Breast epithelium (tissue), 4 donors: ENCODE data around the gene DCLK3. TPM values are rescaled to one million over a fixed set of nuclear protein-coding genes. Genes with fewer than 3 reads are reported as not detected.

Experiments
- DNase-seq, 2 donors: peaks; one replicate each; pipeline ENCODE4 v3.0.0-alpha.2; 2019; ENCODE audit warnings: low spot score in 2 of 2
- H3K27ac ChIP-seq, 2 donors: fragments of 200-600 bp; sonication (generic) in 1 of 2; one replicate each; pipeline ENCODE4 v1.5.1; 2016 to 2019; ENCODE audit warnings: mild to moderate bottlenecking in 1 of 2
- H3K27me3 ChIP-seq, 2 donors: fragments of 200-600 bp; sonication (generic) in 1 of 2; one replicate each; pipeline versions ENCODE4 v1.5.1 to v1.6.0; 2017 to 2019; ENCODE audit warnings: control low read depth in 1 of 2, mild to moderate bottlenecking in 1 of 2
- H3K36me3 ChIP-seq: fragments of 200-600 bp; one replicate; pipeline ENCODE4 v1.5.1; 2019
- H3K4me1 ChIP-seq, 2 donors: fragments of 200-600 bp; sonication (generic); one replicate each; pipeline ENCODE4 v1.5.1; 2016 to 2019; ENCODE audit warnings: control low read depth in 1 of 2
- H3K4me3 ChIP-seq, 3 donors: fragments of 200-600 bp; sonication (generic); 1 replicate in 2 of 3; 2 replicates in 1 of 3; pipeline ENCODE4 v1.5.1; 2016 to 2019; ENCODE audit warnings: mild to moderate bottlenecking in 3 of 3, moderate library complexity in 2 of 3
- H3K9me3 ChIP-seq, 2 donors: fragments of 200-600 bp; sonication (generic) in 1 of 2; one replicate each; pipeline ENCODE4 v1.5.1; 2016 to 2019; ENCODE audit warnings: control low read depth in 1 of 2
- POLR2A ChIP-seq: fragments of 450-650 bp; IDR thresholded peaks from one replicate; pipeline ENCODE4 v1.6.1; 2016; ENCODE audit warnings: antibody characterized with exemption, mild to moderate bottlenecking, moderate library complexity
- POLR2AphosphoS5 ChIP-seq, 3 donors: sonication (generic); formaldehyde crosslinking; IDR thresholded peaks; one replicate each; pipeline ENCODE4 v1.6.1; 2017; ENCODE audit warnings: antibody characterized with exemption in 3 of 3
- intact Hi-C: fragments of 100-400 bp; cut with DNase I; formaldehyde crosslinking; loops from one replicate; pipeline ENCODE4 v1.15.1; 2023; ENCODE audit warnings: low total_unique reads
- total RNA-seq, 3 donors: library from RNA; depleted of rRNA; stranded (reverse); fragments of >200 nt; gene quantifications; one replicate each; pipeline ENCODE4 v1.1.0, GENCODE V29; 2016
- TF ChIP-seq, protein P1 (sequence below), 3 donors: fragments of 450-650 bp; IDR thresholded peaks; one replicate each; pipeline ENCODE4 v1.5.1; 2016 to 2017; ENCODE audit warnings: antibody characterized with exemption in 3 of 3, mild to moderate bottlenecking in 3 of 3, moderate library complexity in 3 of 3

Gene DCLK3
- total RNA-seq, 3 donors from 2014 or later, result 0.16 TPM; not detected in 2

GRCh38 chr3:36744763-36745162 is 19.6 kb downstream of the DCLK3 start:
- no peak for TF ChIP-seq POLR2A
- TF ChIP-seq, protein P1, sequence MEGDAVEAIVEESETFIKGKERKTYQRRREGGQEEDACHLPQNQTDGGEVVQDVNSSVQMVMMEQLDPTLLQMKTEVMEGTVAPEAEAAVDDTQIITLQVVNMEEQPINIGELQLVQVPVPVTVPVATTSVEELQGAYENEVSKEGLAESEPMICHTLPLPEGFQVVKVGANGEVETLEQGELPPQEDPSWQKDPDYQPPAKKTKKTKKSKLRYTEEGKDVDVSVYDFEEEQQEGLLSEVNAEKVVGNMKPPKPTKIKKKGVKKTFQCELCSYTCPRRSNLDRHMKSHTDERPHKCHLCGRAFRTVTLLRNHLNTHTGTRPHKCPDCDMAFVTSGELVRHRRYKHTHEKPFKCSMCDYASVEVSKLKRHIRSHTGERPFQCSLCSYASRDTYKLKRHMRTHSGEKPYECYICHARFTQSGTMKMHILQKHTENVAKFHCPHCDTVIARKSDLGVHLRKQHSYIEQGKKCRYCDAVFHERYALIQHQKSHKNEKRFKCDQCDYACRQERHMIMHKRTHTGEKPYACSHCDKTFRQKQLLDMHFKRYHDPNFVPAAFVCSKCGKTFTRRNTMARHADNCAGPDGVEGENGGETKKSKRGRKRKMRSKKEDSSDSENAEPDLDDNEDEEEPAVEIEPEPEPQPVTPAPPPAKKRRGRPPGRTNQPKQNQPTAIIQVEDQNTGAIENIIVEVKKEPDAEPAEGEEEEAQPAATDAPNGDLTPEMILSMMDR (IDR thresholded peaks at IDR 0.05), result no peak
- no peak for TF ChIP-seq POLR2AphosphoS5 (IDR thresholded peaks at IDR 0.05)
- intact Hi-C loops, result no loop called here
- DNase-seq, result no peak
- no peaks in the 10 kb centered on the region for H3K9me3 ChIP-seq
- no peak overlapping the region for H3K4me3 ChIP-seq
- H3K27ac ChIP-seq, result no peak overlapping the region
- no peaks in the 10 kb centered on the region for H3K36me3 ChIP-seq
- H3K4me1 ChIP-seq, result no peaks in the 10 kb centered on the region
- no peaks in the 10 kb centered on the region for H3K27me3 ChIP-seq

DNA sequence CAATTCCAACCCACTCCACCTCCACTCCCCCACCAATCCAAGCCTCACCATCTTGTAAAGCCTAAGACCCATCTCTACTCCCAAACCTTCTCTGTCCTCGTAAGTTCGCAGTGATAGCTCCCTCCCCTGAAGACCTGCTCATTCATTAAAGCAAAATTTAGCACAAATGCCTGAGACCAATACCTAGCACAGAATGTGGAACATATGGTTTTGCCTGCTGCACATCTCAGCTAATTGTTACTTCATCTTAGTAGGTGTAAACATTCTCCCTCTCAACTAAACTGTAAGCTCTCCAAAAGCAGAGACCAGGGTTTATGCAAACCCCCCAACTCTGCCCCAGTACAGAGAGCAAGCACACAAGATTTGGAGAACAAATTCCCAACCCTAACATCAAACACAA is 20.5 kb downstream of the DCLK3 start:
- Histone ChIP-seq H3K27me3 (no peaks in the 10 kb centered on the region), H3K9me3 (no peaks in the 10 kb centered on the region), H3K4me3 (no peak overlapping the region), H3K4me1 (no peaks in the 10 kb centered on the region), H3K27ac (no peak overlapping the region), H3K36me3 (no peaks in the 10 kb centered on the region)
- TF ChIP-seq, protein P1 (IDR thresholded peaks at IDR 0.05), result no peak
- TF ChIP-seq POLR2A, result no peak
- no peak for TF ChIP-seq POLR2AphosphoS5 (IDR thresholded peaks at IDR 0.05)
- intact Hi-C loops, result no loop called here
- no peak for DNase-seq

DNA sequence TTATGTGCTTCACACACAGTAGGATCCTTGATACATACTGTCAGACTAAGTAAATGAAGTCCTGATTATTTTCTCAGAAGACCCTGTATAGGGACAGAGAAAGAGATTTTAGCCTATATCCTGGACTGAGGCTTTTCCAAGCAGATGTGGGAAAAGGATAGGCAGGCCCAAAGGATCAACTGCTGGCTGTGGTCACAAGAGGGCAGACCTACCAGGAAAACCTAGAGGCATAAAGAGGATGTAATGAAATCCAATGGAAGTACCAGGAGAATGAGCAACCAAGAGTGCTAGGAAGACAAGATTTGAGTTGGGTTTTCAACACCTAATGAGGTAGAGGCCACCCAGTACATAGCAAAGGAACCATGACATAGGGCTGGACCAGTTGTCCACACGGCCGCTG is 23.1 kb downstream of the DCLK3 start:
- H3K4me3 ChIP-seq, result no peak overlapping the region
- no peaks in the 10 kb centered on the region for H3K9me3 ChIP-seq
- TF ChIP-seq POLR2AphosphoS5 (IDR thresholded peaks at IDR 0.05) (no peak), POLR2A (no peak)
- TF ChIP-seq, protein P1 (IDR thresholded peaks at IDR 0.05), result no peak
- no peak for DNase-seq
- H3K4me1 ChIP-seq, result no peaks in the 10 kb centered on the region
- no peak overlapping the region for H3K27ac ChIP-seq
- no peaks in the 10 kb centered on the region for H3K27me3 ChIP-seq
- no peaks in the 10 kb centered on the region for H3K36me3 ChIP-seq
- intact Hi-C loops, result no loop called here

DNA sequence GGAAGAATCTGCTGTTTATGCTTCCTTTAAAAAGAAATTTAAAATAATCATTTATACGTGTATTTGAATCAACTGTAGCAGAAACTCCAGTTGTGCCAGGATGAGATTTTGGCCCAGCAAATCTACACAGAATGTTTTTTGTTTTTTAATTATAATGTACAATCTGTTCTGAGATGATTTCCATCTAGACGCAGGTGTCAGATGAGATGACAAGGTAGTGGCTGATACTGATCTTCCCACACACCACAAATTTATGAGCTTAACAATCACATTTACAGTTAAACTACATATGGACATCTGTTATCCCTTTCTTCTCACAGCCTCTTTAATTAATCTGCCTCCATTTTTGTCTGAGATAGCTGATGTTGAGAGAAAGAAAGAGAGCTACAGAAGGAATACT is 23.6 kb downstream of the DCLK3 start:
- TF ChIP-seq POLR2AphosphoS5 (IDR thresholded peaks at IDR 0.05), result no peak
- no peak for TF ChIP-seq POLR2A
- TF ChIP-seq, protein P1 (IDR thresholded peaks at IDR 0.05), result no peak
- Histone ChIP-seq H3K4me1 (no peaks in the 10 kb centered on the region), H3K36me3 (no peaks in the 10 kb centered on the region), H3K27me3 (no peaks in the 10 kb centered on the region), H3K27ac (no peak overlapping the region), H3K9me3 (no peaks in the 10 kb centered on the region), H3K4me3 (no peak overlapping the region)
- intact Hi-C loops, result no loop called here
- DNase-seq, result no peak

DNA sequence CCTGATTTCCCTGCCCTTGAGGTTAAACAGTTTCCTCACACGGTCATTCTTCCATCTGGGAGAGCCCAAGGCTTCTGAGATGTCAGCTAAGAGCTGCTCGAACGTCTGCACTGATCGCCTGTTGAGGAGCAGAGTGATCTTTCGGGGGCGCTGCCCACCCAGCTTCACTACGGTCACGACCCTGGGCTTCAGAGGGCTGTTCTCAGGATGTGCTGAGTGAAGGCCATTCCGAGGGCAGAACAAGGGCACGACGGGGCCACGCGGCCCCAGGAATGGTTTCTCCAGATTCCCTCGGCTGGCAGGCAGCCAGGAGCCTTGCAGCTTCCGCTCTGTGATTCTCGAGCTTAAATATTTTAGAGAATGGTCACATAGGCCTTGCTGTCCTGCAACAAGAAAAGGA is 25.7 kb downstream of the DCLK3 start:
- intact Hi-C loops, result no loop called here
- no peak overlapping the region for H3K27ac ChIP-seq
- no peak for DNase-seq
- no peaks in the 10 kb centered on the region for H3K4me1 ChIP-seq
- H3K36me3 ChIP-seq, result no peaks in the 10 kb centered on the region
- no peaks in the 10 kb centered on the region for H3K27me3 ChIP-seq
- H3K4me3 ChIP-seq, result no peak overlapping the region
- no peaks in the 10 kb centered on the region for H3K9me3 ChIP-seq
- TF ChIP-seq POLR2A (no peak), POLR2AphosphoS5 (IDR thresholded peaks at IDR 0.05) (no peak)
- TF ChIP-seq, protein P1 (IDR thresholded peaks at IDR 0.05), result no peak
